GM12878 (cell line): ENCODE results near the gene STX1B. TPM values are rescaled to one million over a fixed set of nuclear protein-coding genes. Genes with fewer than 3 reads are reported as not detected.

ENCODE experiments used
- ATF3 ChIP-seq: IDR thresholded peaks from 2 replicates; pipeline ENCODE4 v1.6.1; 2011; ENCODE audit warnings: low read depth, mild to moderate bottlenecking, low read length, moderate library complexity, borderline replicate concordance; ENCODE audit errors: extremely low read depth
- BCL11A ChIP-seq: IDR thresholded peaks from 2 replicates; pipeline ENCODE4 v1.6.1; 2011; ENCODE audit warnings: low read depth, low read length
- CBX5 ChIP-seq: sonication (generic); IDR thresholded peaks from 2 replicates; pipeline ENCODE4 v1.6.1; 2016; ENCODE audit warnings: low read depth, moderate library complexity, mild to moderate bottlenecking, inconsistent platforms
- GATAD2B ChIP-seq: fragments of 450-650 bp; conservative IDR thresholded peaks from 2 replicates; pipeline ENCODE4 v1.6.1; 2017; ENCODE audit warnings: low read depth, mild to moderate bottlenecking, moderate library complexity
- HCFC1 ChIP-seq: fragments of 150-350 bp; IDR thresholded peaks from 2 replicates; pipeline ENCODE4 v1.6.1; 2014; ENCODE audit warnings: low read length
- IRF5 ChIP-seq: fragments of 450-650 bp; IDR thresholded peaks from 2 replicates; pipeline ENCODE4 v1.6.1; 2017; ENCODE audit warnings: borderline replicate concordance
- MEF2A ChIP-seq: IDR thresholded peaks from 2 replicates; pipeline ENCODE4 v1.6.1; 2011; ENCODE audit warnings: low read depth, mild to moderate bottlenecking, low read length, moderate library complexity; ENCODE audit not compliant: insufficient read depth
- MLLT1 ChIP-seq: fragments of 450-650 bp; IDR thresholded peaks from 2 replicates; pipeline ENCODE4 v1.6.1; 2016; ENCODE audit warnings: mild to moderate bottlenecking
- MTA3 ChIP-seq: IDR thresholded peaks from 2 replicates; pipeline ENCODE4 v1.6.1; 2012; ENCODE audit warnings: low read length, inconsistent platforms, borderline replicate concordance
- PBX3 ChIP-seq: IDR thresholded peaks from 2 replicates; pipeline ENCODE4 v1.6.1; 2011; ENCODE audit warnings: mild to moderate bottlenecking, low read depth, low read length, moderate library complexity; ENCODE audit not compliant: insufficient replicate concordance
- PML ChIP-seq: IDR thresholded peaks from 2 replicates; pipeline ENCODE4 v1.6.1; 2012; ENCODE audit warnings: low read length, inconsistent platforms
- POLR2A ChIP-seq: IDR thresholded peaks from 2 replicates; pipeline ENCODE4 v1.6.1; 2011; ENCODE audit warnings: low read depth, mild to moderate bottlenecking, low read length
- POLR2AphosphoS2 ChIP-seq: IDR thresholded peaks from 2 replicates; pipeline ENCODE4 v1.6.1; 2011; ENCODE audit warnings: low read depth, mild to moderate bottlenecking, low read length, improper control_type of control experiment, moderate library complexity
- RFX5 ChIP-seq: IDR thresholded peaks from 2 replicates; pipeline ENCODE4 v1.6.1; 2011; ENCODE audit warnings: low read depth, low read length, improper control_type of control experiment
- RUNX3 ChIP-seq: IDR thresholded peaks from 2 replicates; pipeline ENCODE4 v1.6.1; 2012; ENCODE audit warnings: low read length, inconsistent platforms
- SIX5 ChIP-seq: IDR thresholded peaks from 2 replicates; pipeline ENCODE4 v1.6.1; 2011; ENCODE audit warnings: mild to moderate bottlenecking, low read depth, low read length, moderate library complexity; ENCODE audit not compliant: severe bottlenecking
- SKIL ChIP-seq: fragments of 450-650 bp; IDR thresholded peaks from 2 replicates; pipeline ENCODE4 v1.6.1; 2017; ENCODE audit warnings: mild to moderate bottlenecking, low read depth, inconsistent platforms; ENCODE audit not compliant: poor library complexity, severe bottlenecking
- SMC3 ChIP-seq: IDR thresholded peaks from 2 replicates; pipeline ENCODE4 v1.6.1; 2011; ENCODE audit warnings: low read length, improper control_type of control experiment, borderline replicate concordance
- YY1 ChIP-seq: IDR thresholded peaks from 2 replicates; pipeline ENCODE4 v1.6.1; 2011; ENCODE audit warnings: low read depth, mild to moderate bottlenecking, low read length
- ZBTB11 ChIP-seq: fragments of 450-650 bp; formaldehyde crosslinking; IDR thresholded peaks from 2 replicates; pipeline ENCODE4 v1.5.0; 2022; ENCODE audit warnings: mild to moderate bottlenecking, missing genetic modification characterization
- polyA plus RNA-seq, 11 experiments: library from polyadenylated mRNA; depleted of rRNA in 4 of 11; unstranded in 6 of 11; stranded (reverse) in 5 of 11; fragments of >200 nt; fragmentation: Nextera tagmentation in 4 of 11; fragmentation: Illumina TruSeq in 1 of 11; extraction: Ambion mirVana in 4 of 11; extraction: Trizol in 1 of 11; gene quantifications; 1 replicate in 1 of 11; 2 replicates in 10 of 11; pipeline versions ENCODE4 v1.2.1 to v1.2.3, GENCODE V29; 2011 to 2016; ENCODE audit warnings: inconsistent platforms in 2 of 11, missing spikeins in 2 of 11, low read depth in 1 of 11
- total RNA-seq, 4 experiments: library from RNA; depleted of rRNA in 3 of 4; stranded (reverse); fragments of >200 nt in 3 of 4; fragmentation: Illumina TruSeq in 1 of 4; extraction: Trizol in 1 of 4; gene quantifications; 2 replicates each; pipeline versions ENCODE4 v1.2.1 to v1.2.3, GENCODE V29; 2013 to 2021

STX1B gene
- total and polyA plus RNA-seq, 10 of the 15 experiments (the other 5 are each of a cell fraction or from before 2014, with no cell fraction given): 0.22 to 2.5 (median 1.1) TPM

GRCh38 chr16:30949650-30950515 is 60.6 kb downstream of the STX1B start (continued):
- TF ChIP-seq POLR2AphosphoS2 (peak; percentile 77; the same call in 1 of the 2 replicates), SIX5 (no peak), IRF5 (no peak), MEF2A (no peak), GATAD2B (no peak), POLR2A (peak; percentile 83), RFX5 (no peak), ZBTB11 (CRISPR knock-in tag) (no peak), PML (no peak), SMC3 (no peak), PBX3 (no peak), MLLT1 (peak; percentile 82), YY1 (no peak), ATF3 (no peak), BCL11A (no peak), MTA3 (no peak), RUNX3 (peak; percentile 64), SKIL (no peak), CBX5 (no peak), HCFC1 (no peak)
